ENCODE results near the gene ATP5F1C. TPM values are rescaled to one million over a fixed set of nuclear protein-coding genes. Genes with fewer than 3 reads are reported as not detected.
A peak's percentile ranks its signal among the peaks of the same experiment; 100 is the strongest.

The ATP5F1C gene
- total RNA-seq (2014; rRNA removed), result 167 and 177 TPM in 2 replicates
- Bru-seq, nascent RNA, result percentile 87 among the genes with signal in this experiment
- BruChase-seq, experiment 1, labeled RNA remaining after a 6-hour chase, result percentile 87 among the genes with signal in this experiment
- BruChase-seq, experiment 2, labeled RNA remaining after a 2-hour chase, result percentile 91 among the genes with signal in this experiment
- long read RNA-seq, transcript ATP5F1C-209 (4 exons, 460 nt), result minor isoform, 6 of 152 reads
- long read RNA-seq, transcript ATP5F1C-202 (10 exons, 1,163 nt), result major isoform, 125 of 152 reads
- long read RNA-seq, transcript ATP5F1C-210 (9 exons, 1,096 nt), result minor isoform, 5 of 152 reads
- long read RNA-seq, partial matches to known transcripts, result 8 of 152 reads
- long read RNA-seq, other reads (novel, unspliced or antisense), result 8 of 152 reads

DNA sequence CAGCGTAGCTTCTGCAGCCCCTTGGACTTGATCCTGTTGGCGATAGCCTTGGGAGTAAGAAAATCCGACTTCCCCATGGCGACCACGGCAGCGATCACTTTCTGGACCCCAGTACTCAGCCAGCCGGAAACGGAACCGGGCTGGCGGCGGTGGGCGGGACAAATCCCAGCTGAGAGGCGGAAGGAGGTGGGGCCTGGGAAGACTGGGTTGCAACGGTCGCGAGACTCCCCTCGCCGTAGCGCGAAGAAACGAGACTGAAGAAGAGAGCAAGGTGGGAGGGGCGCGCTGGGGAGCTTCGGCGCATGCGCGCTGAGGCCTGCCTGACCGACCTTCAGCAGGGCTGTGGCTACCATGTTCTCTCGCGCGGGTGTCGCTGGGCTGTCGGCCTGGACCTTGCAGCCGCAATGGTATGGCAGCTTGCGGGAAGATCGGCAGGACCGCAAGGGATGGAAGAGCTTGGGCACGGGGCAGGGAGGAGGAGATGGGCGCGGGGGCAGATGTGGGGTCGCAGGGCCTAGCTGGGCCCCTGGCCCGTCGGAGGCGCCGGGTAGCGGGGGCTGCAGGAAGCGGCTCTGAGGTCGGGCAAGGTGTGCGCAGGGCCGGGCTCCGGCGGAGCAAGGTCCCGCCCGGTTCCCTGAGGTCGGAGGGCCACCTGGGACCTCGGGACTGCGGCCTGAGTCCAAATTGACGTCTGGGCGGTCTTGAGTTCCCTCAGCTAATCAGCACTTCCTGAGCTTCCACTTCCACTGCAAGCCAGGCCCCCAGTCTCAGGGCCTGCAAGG lies at the start of gene ATP5F1C, which contains the start of gene KIN:
ATP5F1C (plus strand) TSS at position 321 of the 782 bp plus-strand sequence; CDS start at position 352, 31 bp downstream.
KIN (minus strand) TSS at position 137 of the 782 bp plus-strand sequence; CDS start at position 77, 60 bp downstream.
- ATAC-seq, result peak; percentile 92
- Histone ChIP-seq H3K27me3 (ENCODE audit: low read length) (no peaks in the 10 kb centered on the region), H3K4me2 (ENCODE audit: low read length) (peak within 1 kb of the TSS; percentile 86), H3K79me2 (ENCODE audit: low read length) (peaks cover 96% of the 10 kb centered on the region), H3K9me3 (ENCODE audit: low read length) (no peaks in the 10 kb centered on the region), H3K9me2 (replicated peaks; ENCODE audit: low read length) (no peaks in the 10 kb centered on the region), H3K4me3 (ENCODE audit: low read length) (peak within 1 kb of the TSS; percentile 89), H3K27ac (ENCODE audit: low read length) (peak within 1 kb of the TSS; percentile 46), H3F3A (ENCODE audit: low read length, unreplicated experiment) (no peaks in the 10 kb centered on the region), H3K9ac (ENCODE audit: low read length) (peak within 1 kb of the TSS; percentile 98), H4K20me1 (ENCODE audit: low read length) (peaks cover 21% of the 10 kb centered on the region), H3K36me3 (ENCODE audit: low read depth, low read length) (no peaks in the 10 kb centered on the region), H2AFZ (ENCODE audit: low read length) (peak within 1 kb of the TSS; percentile 80), H3K4me1 (ENCODE audit: insufficient read depth, low read length) (peaks cover 17% of the 10 kb centered on the region)
- TF ChIP-seq, protein P1, sequence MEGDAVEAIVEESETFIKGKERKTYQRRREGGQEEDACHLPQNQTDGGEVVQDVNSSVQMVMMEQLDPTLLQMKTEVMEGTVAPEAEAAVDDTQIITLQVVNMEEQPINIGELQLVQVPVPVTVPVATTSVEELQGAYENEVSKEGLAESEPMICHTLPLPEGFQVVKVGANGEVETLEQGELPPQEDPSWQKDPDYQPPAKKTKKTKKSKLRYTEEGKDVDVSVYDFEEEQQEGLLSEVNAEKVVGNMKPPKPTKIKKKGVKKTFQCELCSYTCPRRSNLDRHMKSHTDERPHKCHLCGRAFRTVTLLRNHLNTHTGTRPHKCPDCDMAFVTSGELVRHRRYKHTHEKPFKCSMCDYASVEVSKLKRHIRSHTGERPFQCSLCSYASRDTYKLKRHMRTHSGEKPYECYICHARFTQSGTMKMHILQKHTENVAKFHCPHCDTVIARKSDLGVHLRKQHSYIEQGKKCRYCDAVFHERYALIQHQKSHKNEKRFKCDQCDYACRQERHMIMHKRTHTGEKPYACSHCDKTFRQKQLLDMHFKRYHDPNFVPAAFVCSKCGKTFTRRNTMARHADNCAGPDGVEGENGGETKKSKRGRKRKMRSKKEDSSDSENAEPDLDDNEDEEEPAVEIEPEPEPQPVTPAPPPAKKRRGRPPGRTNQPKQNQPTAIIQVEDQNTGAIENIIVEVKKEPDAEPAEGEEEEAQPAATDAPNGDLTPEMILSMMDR (conservative IDR thresholded peaks at IDR 0.05; ENCODE audit: low read depth, low read length), result no peak
- no peak for TF ChIP-seq EZH2phosphoT487 (IDR thresholded peaks at IDR 0.05; ENCODE audit: borderline replicate concordance, low read length)
- TF ChIP-seq EZH2 (IDR thresholded peaks at IDR 0.05; ENCODE audit: low read length, unreplicated experiment), result no peak
- BruUV-seq (replicated peaks), result no TSS peak
- POLR2A ChIA-PET (ENCODE audit: unreplicated experiment), result interaction anchor here (0.7 kb wide), 1 partner anchor 180 kb away, joined by 4 read pairs; no protein-coding TSS in a partner anchor
- CTCF ChIA-PET, result interaction anchor here (0.5 to 1.7 kb wide), 3 partner anchors 30 to 262 kb away, joined by 4 to 5 read pairs (median 4); partner anchors contain the start of gene TAF3
- intact Hi-C loops (cut with micrococcal nuclease), result loop anchor here (2.0 kb wide), 1 partner anchor 31 kb away; the partner anchor contains the start of gene TAF3
- peak; percentile 85 for DNase-seq

DNA sequence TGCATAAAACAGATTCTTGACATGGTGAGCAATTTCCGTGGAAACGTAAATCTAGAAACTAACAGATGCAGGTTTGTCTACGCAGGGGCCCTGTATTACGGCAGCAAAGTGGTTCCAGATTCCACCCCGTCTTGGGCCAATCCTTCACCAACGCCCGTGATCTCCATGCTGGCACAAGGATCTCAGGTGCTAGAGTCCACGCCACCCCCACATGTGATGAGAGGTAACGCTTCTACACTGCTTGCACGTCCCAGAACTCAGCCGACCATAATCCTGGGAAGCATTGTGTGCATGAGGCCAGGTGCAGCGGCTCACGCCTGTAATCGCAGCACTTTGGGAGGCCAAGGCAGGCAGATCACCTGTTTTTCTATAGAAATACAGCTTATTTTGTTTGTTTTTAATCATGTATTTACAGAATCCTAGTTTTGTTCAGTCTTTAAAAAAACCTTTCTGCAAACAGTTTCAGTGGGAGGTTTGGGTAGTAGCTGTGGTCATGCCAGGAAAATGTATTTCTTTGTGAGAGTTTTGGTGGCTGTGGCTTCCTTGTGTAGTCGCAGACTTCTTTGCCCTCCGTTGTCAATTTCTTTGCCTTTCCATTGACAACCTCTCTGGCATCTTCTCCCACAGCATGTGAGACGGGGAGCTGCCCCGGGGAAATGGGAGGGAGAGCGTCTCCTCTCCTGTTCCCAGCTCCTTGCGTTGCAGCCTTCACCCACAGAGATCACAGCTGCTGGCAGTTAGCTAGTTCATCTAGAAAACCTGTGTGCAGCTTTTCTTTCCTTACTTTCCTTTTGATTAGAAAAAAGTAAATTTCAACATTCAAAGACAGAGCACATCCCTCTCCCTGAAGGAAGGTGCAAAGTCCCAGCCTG lies 49.2 kb upstream of the ATP5F1C start:
- H3K4me2 ChIP-seq (ENCODE audit: low read length), result no peak overlapping the region
- H4K20me1 ChIP-seq (ENCODE audit: low read length), result no peaks in the 10 kb centered on the region
- no peak overlapping the region for H3K9ac ChIP-seq (ENCODE audit: low read length)
- H3K9me3 ChIP-seq (ENCODE audit: low read length), result no peaks in the 10 kb centered on the region
- no peak overlapping the region for H2AFZ ChIP-seq (ENCODE audit: low read length)
- ChIA-PET CTCF (interaction anchor here (0.6 kb wide), 1 partner anchor 144 kb away, joined by 3 read pairs; no protein-coding TSS in a partner anchor), POLR2A (ENCODE audit: unreplicated experiment) (no interaction called here)
- H3K27me3 ChIP-seq (ENCODE audit: low read length), result no peaks in the 10 kb centered on the region
- intact Hi-C loops (cut with micrococcal nuclease), result no loop called here
- no TSS peak for BruUV-seq (replicated peaks)
- ATAC-seq (no peak), DNase-seq (no peak)
- TF ChIP-seq EZH2 (IDR thresholded peaks at IDR 0.05; ENCODE audit: low read length, unreplicated experiment) (no peak), EZH2phosphoT487 (IDR thresholded peaks at IDR 0.05; ENCODE audit: borderline replicate concordance, low read length) (no peak)
- TF ChIP-seq, protein P1 (conservative IDR thresholded peaks at IDR 0.05; ENCODE audit: low read depth, low read length), result no peak
- H3K9me2 ChIP-seq (replicated peaks; ENCODE audit: low read length), result no peaks in the 10 kb centered on the region
- H3K4me1 ChIP-seq (ENCODE audit: insufficient read depth, low read length), result no peaks in the 10 kb centered on the region
- H3K36me3 ChIP-seq (ENCODE audit: low read depth, low read length), result no peaks in the 10 kb centered on the region
- H3K27ac ChIP-seq (ENCODE audit: low read length), result no peak overlapping the region
- H3F3A ChIP-seq (ENCODE audit: low read length, unreplicated experiment), result no peaks in the 10 kb centered on the region
- H3K79me2 ChIP-seq (ENCODE audit: low read length), result no peaks in the 10 kb centered on the region
- H3K4me3 ChIP-seq (ENCODE audit: low read length), result no peak overlapping the region
